WTC11 (cell line): ENCODE results near the gene HRH3. TPM values are rescaled to one million over a fixed set of nuclear protein-coding genes. Genes with fewer than 3 reads are reported as not detected.

Experiments
- ATAC-seq: fragments of 200-7000 bp; cut with Tn5 transposase; 2 replicates; pipeline ENCODE4 v1.10.0; 2021; ENCODE audit warnings: mild to moderate bottlenecking, moderate library complexity
- CTCF ChIA-PET: fragments of 300-600 bp; sonication (Branson Sonifier 250); formaldehyde crosslinking; loops from one replicate; lab custom pipeline; 2021; ENCODE audit warnings: antibody characterized with exemption; lab: Charles Lee
- POLR2A ChIA-PET: fragments of 350-600 bp; sonication (Branson Sonifier 250); formaldehyde crosslinking; loops from one replicate; lab custom pipeline; 2021; ENCODE audit warnings: antibody characterized with exemption; lab: Charles Lee
- DNase-seq: peaks from one replicate; pipeline ENCODE4 v3.0.0; 2021; ENCODE audit warnings: low spot score
- H3K27ac Mint-ChIP-seq: 2 replicates; pipeline ENCODE4 v1.8.0; 2021; ENCODE audit warnings: mixed read lengths
- H3K27me3 Mint-ChIP-seq: 2 replicates; pipeline ENCODE4 v1.8.0; 2021; ENCODE audit warnings: low read depth, mild to moderate bottlenecking, moderate library complexity, mixed read lengths
- H3K36me3 Mint-ChIP-seq: 2 replicates; pipeline ENCODE4 v1.8.0; 2021; ENCODE audit warnings: mixed read lengths
- H3K4me1 Mint-ChIP-seq: 2 replicates; pipeline ENCODE4 v1.8.0; 2022; ENCODE audit warnings: mixed read lengths
- H3K4me3 Mint-ChIP-seq: 2 replicates; pipeline ENCODE4 v1.8.0; 2021; ENCODE audit warnings: mild to moderate bottlenecking, moderate library complexity, mixed read lengths
- H3K9me3 Mint-ChIP-seq: 2 replicates; pipeline ENCODE4 v1.8.0; 2021; ENCODE audit warnings: mixed read lengths
- ATF3 ChIP-seq: sonication (generic); formaldehyde crosslinking; conservative IDR thresholded peaks from 2 replicates; pipeline ENCODE4 v1.8.1; 2022; ENCODE audit warnings: mild to moderate bottlenecking, missing genetic modification reagents
- ATF6 ChIP-seq: sonication (generic); formaldehyde crosslinking; IDR thresholded peaks from 2 replicates; pipeline ENCODE4 v1.8.1; 2023; ENCODE audit warnings: mild to moderate bottlenecking, missing genetic modification reagents
- E2F4 ChIP-seq: sonication (generic); formaldehyde crosslinking; IDR thresholded peaks from 2 replicates; pipeline ENCODE4 v1.8.1; 2022; ENCODE audit warnings: low read depth, mild to moderate bottlenecking, moderate library complexity, missing genetic modification reagents, borderline replicate concordance
- FOXK1 ChIP-seq: sonication (generic); formaldehyde crosslinking; IDR thresholded peaks from 2 replicates; pipeline ENCODE4 v1.8.0; 2022; ENCODE audit warnings: mild to moderate bottlenecking, moderate library complexity, missing genetic modification reagents
- FOXP1 ChIP-seq: sonication (generic); formaldehyde crosslinking; IDR thresholded peaks from 2 replicates; pipeline ENCODE4 v1.8.0; 2022; ENCODE audit warnings: missing genetic modification reagents, mild to moderate bottlenecking, moderate library complexity, borderline replicate concordance
- FOXP4 ChIP-seq: sonication (generic); formaldehyde crosslinking; IDR thresholded peaks from 2 replicates; pipeline ENCODE4 v1.8.0; 2022; ENCODE audit warnings: mild to moderate bottlenecking, missing genetic modification reagents
- GABPB1 ChIP-seq: sonication (generic); formaldehyde crosslinking; IDR thresholded peaks from 2 replicates; pipeline ENCODE4 v1.8.1; 2023; ENCODE audit warnings: mild to moderate bottlenecking, missing genetic modification reagents
- IRF1 ChIP-seq: sonication (generic); formaldehyde crosslinking; IDR thresholded peaks from 2 replicates; pipeline ENCODE4 v1.8.0; 2023; ENCODE audit warnings: missing genetic modification reagents
- MAX ChIP-seq: sonication (generic); formaldehyde crosslinking; IDR thresholded peaks from 2 replicates; pipeline ENCODE4 v1.8.0; 2022; ENCODE audit warnings: mild to moderate bottlenecking, missing genetic modification reagents
- NFYB ChIP-seq: sonication (generic); formaldehyde crosslinking; conservative IDR thresholded peaks from 2 replicates; pipeline ENCODE4 v1.8.0; 2022; ENCODE audit warnings: low read depth, missing genetic modification reagents
- NR2C2 ChIP-seq: sonication (generic); formaldehyde crosslinking; IDR thresholded peaks from 2 replicates; pipeline ENCODE4 v1.8.0; 2022; ENCODE audit warnings: mild to moderate bottlenecking, missing genetic modification reagents
- RELA ChIP-seq: sonication (generic); formaldehyde crosslinking; IDR thresholded peaks from 2 replicates; pipeline ENCODE4 v1.8.1; 2022; ENCODE audit warnings: missing genetic modification reagents, mild to moderate bottlenecking, borderline replicate concordance
- RORB ChIP-seq: fragments of 250-450 bp; sonication (Bioruptor Pico); IDR thresholded peaks from 2 replicates; pipeline ENCODE4 v1.9.0; 2021; ENCODE audit warnings: mild to moderate bottlenecking
- SOX15 ChIP-seq: fragments of 250-450 bp; sonication (Bioruptor Pico); IDR thresholded peaks from 2 replicates; pipeline ENCODE4 v1.9.0; 2021; ENCODE audit warnings: mild to moderate bottlenecking
- SP1 ChIP-seq: sonication (generic); formaldehyde crosslinking; conservative IDR thresholded peaks from 2 replicates; pipeline ENCODE4 v1.8.1; 2022; ENCODE audit warnings: missing genetic modification reagents
- USF1 ChIP-seq: sonication (generic); formaldehyde crosslinking; IDR thresholded peaks from 2 replicates; pipeline ENCODE4 v1.8.0; 2022; ENCODE audit warnings: mild to moderate bottlenecking, missing genetic modification reagents
- ZNF138 ChIP-seq: sonication (generic); formaldehyde crosslinking; conservative IDR thresholded peaks from 2 replicates; pipeline ENCODE4 v1.8.1; 2022; ENCODE audit warnings: mild to moderate bottlenecking, moderate library complexity, missing genetic modification reagents
- ZNF219 ChIP-seq: sonication (generic); formaldehyde crosslinking; IDR thresholded peaks from 2 replicates; pipeline ENCODE4 v1.8.0; 2023; ENCODE audit warnings: missing genetic modification reagents, mild to moderate bottlenecking, borderline replicate concordance
- ZNF232 ChIP-seq: sonication (generic); formaldehyde crosslinking; IDR thresholded peaks from 2 replicates; pipeline ENCODE4 v1.8.0; 2022; ENCODE audit warnings: mild to moderate bottlenecking, missing genetic modification reagents
- ZNF317 ChIP-seq: sonication (generic); formaldehyde crosslinking; IDR thresholded peaks from 2 replicates; pipeline ENCODE4 v1.8.1; 2023; ENCODE audit warnings: low read depth, mild to moderate bottlenecking, moderate library complexity, missing genetic modification reagents, borderline replicate concordance
- ZNF423 ChIP-seq: fragments of 250-450 bp; sonication (Bioruptor Pico); IDR thresholded peaks from 2 replicates; pipeline ENCODE4 v2.1.2; 2022; ENCODE audit warnings: mild to moderate bottlenecking, moderate library complexity
- ZSCAN18 ChIP-seq: fragments of 250-450 bp; sonication (Bioruptor Pico); IDR thresholded peaks from 2 replicates; pipeline ENCODE4 v2.1.2; 2022; ENCODE audit warnings: mild to moderate bottlenecking, moderate library complexity
- total RNA-seq: library from RNA; stranded (reverse); gene quantifications from 3 replicates; pipeline ENCODE4 v1.2.3, GENCODE V29; 2021

HRH3 gene
- total RNA-seq, 1 experiment from 2014 or later = 3.3 TPM

- Mint-ChIP-seq H3K27ac (no peak overlapping the region), H3K4me1 (peaks cover 6% of the 10 kb centered on the region)
- TF ChIP-seq RORB (no peak), SOX15 (CRISPR knock-in tag) (no peak)
- TF ChIP-seq, all 79 proteins: peak for 0
- DNase-seq (no peak), ATAC-seq (no peak)
- ChIA-PET CTCF (interaction anchor here (1.2 to 1.5 kb wide), 2 partner anchors 17 to 184 kb away, joined by 3 read pairs; no protein-coding TSS in a partner anchor), POLR2A (no interaction called here)
- no peaks in the 10 kb centered on the region for H3K9me3 Mint-ChIP-seq
- H3K27me3 Mint-ChIP-seq = peaks cover 19% of the 10 kb centered on the region
- no peak overlapping the region for H3K4me3 Mint-ChIP-seq
- no peaks in the 10 kb centered on the region for H3K36me3 Mint-ChIP-seq
Observed at GRCh38 chr20:62225820-62226635, 6.0 kb upstream of the HRH3 start.

- TF ChIP-seq IRF1 = no peak
- no peak for TF ChIP-seq ZNF138 (CRISPR knock-in tag)
- TF ChIP-seq SP1 (CRISPR knock-in tag) = no peak
- TF ChIP-seq NFYB (CRISPR knock-in tag) = no peak
- TF ChIP-seq MAX (CRISPR knock-in tag) = no peak
- TF ChIP-seq ATF6 = no peak
- TF ChIP-seq NR2C2 (CRISPR knock-in tag) = no peak
- no peak for TF ChIP-seq ZNF232 (CRISPR knock-in tag)
- no peak for TF ChIP-seq ATF3 (CRISPR knock-in tag)
- TF ChIP-seq USF1 (CRISPR knock-in tag) = no peak
- no peak for TF ChIP-seq ZSCAN18 (CRISPR knock-in tag)
- no peak for TF ChIP-seq ZNF317 (CRISPR knock-in tag)
- no peak for TF ChIP-seq RELA
- TF ChIP-seq ZNF423 = no peak
- TF ChIP-seq ZNF219 (CRISPR knock-in tag) = no peak
- TF ChIP-seq E2F4 (CRISPR knock-in tag) = no peak
- TF ChIP-seq GABPB1 (CRISPR knock-in tag) = no peak
- TF ChIP-seq FOXK1 (CRISPR knock-in tag) = no peak
- TF ChIP-seq FOXP4 (CRISPR knock-in tag) = no peak
- TF ChIP-seq FOXP1 (CRISPR knock-in tag) = no peak
- Mint-ChIP-seq H3K27ac (no peak overlapping the region; the same call in 1 of the 2 replicates), H3K27me3 (peaks cover 24% of the 10 kb centered on the region), H3K9me3 (no peaks in the 10 kb centered on the region), H3K4me3 (no peak overlapping the region), H3K36me3 (no peaks in the 10 kb centered on the region), H3K4me1 (peaks cover 11% of the 10 kb centered on the region)
- POLR2A ChIA-PET = no interaction called here
- DNase-seq = no peak
- ATAC-seq = no peak
- CTCF ChIA-PET = interaction anchor here (1.2 kb wide), 2 partner anchors 16 to 69 kb away, joined by 3 to 4 read pairs; no protein-coding TSS in a partner anchor
Observed at GRCh38 chr20:62225026-62225425, 4.9 kb upstream of the HRH3 start.
